AML-193 (cell line): ENCODE results near the gene ANKRD11.
A peak's percentile ranks its signal among the peaks of the same experiment; 100 is the strongest.

Experiments used
- DNase-seq, 2 experiments: peaks; one replicate each; lab custom pipeline; 2025; lab: John Stamatoyannopoulos, UW

The ANKRD11 gene

GRCh38 chr16:89506791-89507191, 16.4 kb upstream of the ANKRD11 start:
- no peak for DNase-seq

- DNase-seq = no peak
These were observed 15.7 kb upstream of the ANKRD11 start for GRCh38 chr16:89506113-89506504.

GRCh38 chr16:89505204-89506112, 15.1 kb upstream of the ANKRD11 start:
- DNase-seq = peak; percentile 97 to 98

- no peak for DNase-seq
These were observed 13.7 kb upstream of the ANKRD11 start for GRCh38 chr16:89504091-89504490.

- DNase-seq = no peak
These were observed 11.9 kb upstream of the ANKRD11 start for GRCh38 chr16:89502081-89502843.

GRCh38 chr16:89499767-89500166, 9.4 kb upstream of the ANKRD11 start:
- no peak for DNase-seq

GRCh38 chr16:89498839-89499238, 8.5 kb upstream of the ANKRD11 start:
- no peak for DNase-seq

GRCh38 chr16:89495121-89495520, 4.8 kb upstream of the ANKRD11 start:
- DNase-seq = no peak

- DNase-seq = no peak
These were observed 3.4 kb upstream of the ANKRD11 start for GRCh38 chr16:89493776-89494175.

- DNase-seq = no peak
These were observed 1.8 kb upstream of the ANKRD11 start for GRCh38 chr16:89491974-89492687.

GRCh38 chr16:89491238-89491869, 993 bp upstream of the ANKRD11 start:
- peak; percentile 51 to 52 for DNase-seq

GRCh38 chr16:89489898-89490438, 393 bp downstream of the ANKRD11 start:
- no peak for DNase-seq

GRCh38 chr16:89489040-89489897, 1.1 kb downstream of the ANKRD11 start:
- peak; percentile 88 to 91 for DNase-seq

GRCh38 chr16:89485701-89486246, 4.6 kb downstream of the ANKRD11 start:
- DNase-seq = no peak

- DNase-seq = no peak
These were observed 5.3 kb downstream of the ANKRD11 start for GRCh38 chr16:89484923-89485679.

GRCh38 chr16:89484041-89484501, 6.3 kb downstream of the ANKRD11 start:
- DNase-seq = peak; percentile 42 to 59

- no peak for DNase-seq
These were observed 7.5 kb downstream of the ANKRD11 start for GRCh38 chr16:89482817-89483205.

GRCh38 chr16:89482150-89482816, 8.1 kb downstream of the ANKRD11 start:
- no peak for DNase-seq
